Measurements from ENCODE around the gene PTPRCAP.
A peak's percentile ranks its signal among the peaks of the same experiment; 100 is the strongest.
"Not testable (repeated sequence)": the region's sequence is repeated elsewhere in the genome, so short reads cannot be mapped to it uniquely, and the experiment has no call there.

Gene PTPRCAP

DNA sequence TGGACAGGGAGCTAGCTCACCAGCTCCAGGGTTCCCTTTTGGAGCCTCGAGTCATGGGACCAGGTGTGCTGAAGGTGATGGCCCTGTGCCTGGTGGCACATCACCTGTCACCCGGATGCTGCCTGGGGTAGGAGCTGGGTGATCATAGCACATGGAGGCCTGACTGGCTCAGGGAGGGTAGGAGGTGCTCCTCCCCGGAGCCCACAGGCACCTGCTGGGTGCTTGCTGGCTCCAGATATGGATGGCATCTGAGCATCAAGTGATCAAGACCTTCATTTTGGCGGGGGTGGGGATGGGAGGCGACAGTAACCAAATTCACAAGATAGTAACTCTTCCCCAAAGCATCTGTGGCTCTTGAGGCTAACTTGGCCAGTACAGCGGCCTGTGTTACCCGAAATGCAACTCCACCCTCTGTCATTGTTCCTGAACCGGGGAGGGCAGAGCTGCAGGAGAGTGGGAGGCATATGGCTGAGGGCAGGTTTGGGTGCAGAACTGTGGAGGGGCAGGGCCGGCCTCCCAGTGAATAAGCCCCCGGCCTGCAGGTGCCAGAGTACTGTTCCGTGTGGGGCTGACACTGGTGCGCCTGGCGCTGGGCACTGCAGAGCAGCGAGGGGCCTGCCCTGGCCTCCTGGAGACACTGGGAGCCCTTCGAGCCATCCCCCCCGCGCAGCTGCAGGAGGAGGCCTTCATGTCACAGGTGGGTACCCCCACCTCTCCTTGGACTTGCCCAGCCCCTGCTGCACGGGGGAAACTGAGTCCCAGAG is 28.9 kb downstream of the PTPRCAP start:
- DNase-seq, result no peak

DNA sequence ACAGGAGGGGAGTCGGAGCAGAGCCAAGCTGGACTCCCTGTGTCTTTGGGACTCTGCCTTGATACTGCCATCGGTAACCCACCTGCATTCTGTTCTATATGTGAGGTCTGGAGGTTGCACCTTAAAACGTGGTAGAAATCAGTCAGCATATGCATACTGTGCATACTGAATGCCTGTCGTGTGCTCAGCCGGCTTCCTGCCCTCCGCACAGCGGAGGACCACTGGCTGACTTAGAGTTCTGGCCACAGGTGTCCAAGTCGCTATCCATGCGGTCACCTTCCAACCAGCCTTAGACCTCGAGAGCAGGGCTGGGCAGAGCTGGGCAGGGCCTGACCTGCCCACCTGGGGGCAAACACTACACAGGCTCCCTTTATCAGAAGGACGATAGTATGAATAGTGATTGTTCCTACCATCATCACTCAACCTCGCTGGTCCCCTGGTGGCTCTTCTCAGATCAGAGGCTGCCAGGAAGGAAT is 29.8 kb downstream of the PTPRCAP start:
- DNase-seq, result no peak

DNA sequence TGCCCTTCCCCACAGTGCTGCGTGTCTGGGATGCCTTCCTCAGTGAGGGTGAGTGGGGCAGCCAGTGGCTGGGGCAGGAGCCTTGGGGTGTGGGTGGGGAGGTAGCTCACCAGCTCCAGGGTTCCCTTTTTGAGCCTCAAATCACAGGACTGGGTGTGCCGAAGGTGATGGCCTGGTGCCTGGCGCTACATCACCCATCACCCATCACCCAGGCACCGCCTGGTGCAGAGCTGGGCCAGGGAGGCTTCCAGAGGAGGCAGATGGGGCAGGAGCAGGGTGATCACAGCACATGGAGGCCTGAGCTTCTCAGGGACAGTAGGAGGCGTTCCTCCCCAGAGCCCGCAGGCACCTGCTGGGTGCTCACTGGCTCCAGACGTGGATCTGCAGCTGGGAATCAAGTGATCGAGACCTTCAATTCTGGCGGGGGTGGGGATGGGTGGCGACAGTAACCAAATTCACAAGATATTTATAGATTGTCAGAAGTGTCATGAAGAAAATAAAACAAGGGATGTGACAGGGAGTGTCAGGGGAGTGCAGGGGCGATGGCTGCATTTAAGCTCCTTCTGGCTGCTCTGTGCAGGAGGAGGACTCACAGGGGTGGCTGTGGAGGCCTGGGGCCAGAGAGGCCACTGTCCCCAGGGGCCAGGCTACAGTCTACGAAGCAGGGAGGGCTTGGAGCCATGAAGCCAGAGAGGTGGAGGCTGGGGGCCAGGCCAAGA is 30.4 kb downstream of the PTPRCAP start:
- DNase-seq, result no peak

DNA sequence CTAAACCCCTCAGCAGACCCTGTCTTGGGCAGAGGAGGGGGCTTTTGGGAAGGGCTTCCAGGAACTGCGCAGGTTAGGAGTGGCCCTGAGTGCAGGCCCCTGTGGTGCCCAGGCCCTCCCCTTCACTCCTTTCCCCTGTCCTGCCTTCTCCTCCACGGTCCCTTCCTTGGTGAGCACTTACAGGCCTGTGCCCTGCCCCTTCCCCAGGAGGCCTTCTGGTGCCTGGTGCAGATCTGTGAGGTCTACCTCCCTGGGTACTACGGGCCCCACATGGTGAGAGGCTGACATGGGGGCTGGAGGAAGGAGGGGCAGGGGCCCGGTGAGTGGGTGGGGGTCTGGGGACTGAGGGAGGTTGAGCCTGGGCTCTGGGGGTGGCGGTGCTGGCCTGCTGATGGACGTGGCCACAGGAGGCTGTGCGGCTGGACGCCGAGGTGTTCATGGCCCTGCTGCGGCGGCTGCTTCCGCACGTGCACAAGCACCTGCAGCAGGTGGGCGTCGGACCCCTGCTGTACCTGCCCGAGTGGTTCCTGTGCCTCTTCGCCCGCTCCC is 31.0 kb downstream of the PTPRCAP start:
- DNase-seq, result no peak

DNA sequence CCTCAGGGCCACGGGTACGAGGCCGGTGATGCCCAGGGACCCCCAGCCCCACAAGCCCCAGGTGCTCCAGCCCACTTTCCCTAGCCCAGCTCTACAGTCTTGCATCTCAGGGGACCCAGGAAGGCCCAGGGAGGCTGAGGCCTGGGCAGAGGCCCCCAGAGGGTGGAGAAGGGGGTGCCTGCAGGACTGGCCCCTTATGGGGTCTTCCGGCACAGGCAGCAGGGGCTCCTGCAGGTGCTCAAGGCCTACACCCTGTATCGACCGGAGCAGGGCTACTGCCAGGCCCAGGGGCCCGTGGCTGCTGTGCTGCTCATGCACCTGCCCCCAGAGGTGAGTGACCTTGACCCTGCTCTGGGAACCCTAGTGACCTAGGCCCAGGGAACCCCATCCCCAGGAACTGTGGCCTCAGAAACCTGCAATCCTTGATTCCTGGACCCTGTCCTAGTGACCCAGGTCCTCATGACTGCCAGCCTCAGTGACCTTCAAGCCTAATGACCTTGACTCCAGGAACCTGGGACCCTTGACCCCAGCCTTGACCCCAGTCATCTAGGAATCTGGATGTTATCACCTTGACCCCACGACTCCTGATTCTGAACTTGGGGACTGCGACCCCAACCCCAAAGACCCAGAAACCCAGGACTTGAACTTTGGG is 31.7 kb downstream of the PTPRCAP start:
- DNase-seq, result no peak

DNA sequence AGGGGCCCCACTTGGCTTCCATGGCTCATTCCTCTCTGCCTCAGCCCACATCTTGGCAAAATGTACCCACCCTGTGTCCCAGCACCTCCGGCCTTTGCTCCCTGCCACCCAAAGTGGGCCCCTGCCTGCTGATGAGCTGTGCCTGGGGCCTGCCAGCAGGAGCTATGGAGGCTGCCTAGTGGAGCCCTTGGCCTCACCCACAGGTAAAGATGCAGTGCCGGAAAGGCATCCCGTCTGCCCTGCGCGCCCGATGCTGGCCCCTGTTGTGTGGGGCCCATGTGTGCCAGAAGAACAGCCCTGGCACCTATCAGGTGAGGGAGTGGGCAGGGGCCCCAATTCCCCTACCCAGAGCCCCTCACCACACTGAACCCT is 32.3 kb downstream of the PTPRCAP start:
- DNase-seq, result no peak

DNA sequence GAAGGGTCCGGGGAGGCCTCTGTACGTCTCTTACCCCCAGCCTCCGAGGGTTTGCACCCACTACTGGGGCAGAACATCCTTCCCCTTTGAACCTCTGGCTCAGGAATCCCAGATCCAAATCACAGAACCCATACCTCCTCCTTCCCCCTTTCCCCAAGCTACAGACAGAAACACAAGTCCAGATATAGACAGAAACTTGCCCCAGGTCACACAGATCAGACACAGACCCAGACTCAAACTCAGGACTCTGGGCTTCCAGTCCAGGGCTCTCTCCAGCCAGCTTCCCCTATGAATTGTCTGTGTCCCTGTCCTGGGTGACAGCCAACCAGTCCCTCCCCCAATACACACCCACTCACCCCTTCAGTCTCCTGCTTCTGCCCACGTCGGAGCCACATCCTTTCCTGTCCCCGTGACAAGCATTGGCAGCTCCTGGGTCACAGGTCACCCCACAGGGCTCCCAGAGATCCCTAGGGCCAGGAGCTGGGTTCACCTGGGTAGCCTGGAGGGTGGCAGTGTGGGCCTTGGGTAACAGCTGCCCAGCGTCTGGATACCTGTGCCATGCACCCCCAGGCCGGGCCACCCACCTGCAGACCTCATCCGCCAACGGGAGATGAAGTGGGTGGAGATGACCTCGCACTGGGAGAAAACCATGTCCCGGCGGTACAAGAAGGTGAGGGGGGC is 32.8 kb downstream of the PTPRCAP start:
- no peak for DNase-seq

DNA sequence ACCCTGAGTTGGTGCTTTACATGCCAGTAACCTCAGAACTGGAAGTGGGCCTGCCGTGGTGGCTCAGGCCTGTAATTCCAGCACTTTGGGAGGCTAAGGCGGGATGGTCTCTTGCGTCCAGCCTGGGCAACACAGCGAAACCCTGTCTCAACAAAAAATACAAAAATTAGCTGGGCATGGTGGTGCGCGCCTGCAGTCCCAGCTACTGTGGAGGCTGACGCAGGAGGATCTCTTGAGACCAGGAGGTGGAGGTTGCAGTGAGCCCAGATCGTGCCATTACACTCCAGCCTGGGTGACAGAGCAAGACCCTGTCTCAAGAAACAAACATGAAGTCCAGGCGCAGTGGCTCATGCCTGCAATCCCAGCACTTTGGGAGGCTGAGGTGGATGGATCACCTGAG is 34.4 kb downstream of the PTPRCAP start:
- not testable (repeated sequence) for DNase-seq

DNA sequence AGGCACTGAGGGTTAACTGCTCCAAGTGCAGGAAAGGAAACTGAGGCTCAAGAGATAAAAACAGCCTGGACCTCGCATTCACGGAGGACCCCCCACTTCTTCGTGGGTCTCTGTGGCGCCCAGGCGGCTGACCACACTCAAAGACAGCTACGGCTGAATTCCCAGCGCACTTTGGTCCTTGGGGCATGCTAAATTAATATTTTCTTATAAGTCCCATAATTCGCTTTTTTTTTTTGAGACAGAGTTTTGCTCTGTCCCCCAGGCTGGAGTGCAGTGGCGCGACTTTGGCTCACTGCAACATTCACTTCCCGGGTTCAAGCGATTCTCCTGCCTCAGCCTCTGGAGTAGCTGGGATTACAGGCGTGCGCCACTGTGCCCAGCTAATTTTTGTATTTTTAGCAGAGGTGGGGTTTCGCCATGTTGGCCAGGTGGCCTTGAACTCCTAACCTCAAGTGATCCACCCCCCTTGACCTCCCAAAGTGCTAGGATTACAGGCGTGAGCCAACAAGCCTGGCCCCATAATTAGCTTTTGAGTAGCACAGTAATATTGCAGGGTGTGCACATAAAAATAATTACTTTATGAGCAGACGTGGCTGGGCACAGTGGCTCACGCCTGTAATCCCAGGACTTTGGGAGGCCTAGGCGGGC is 35.2 kb downstream of the PTPRCAP start:
- DNase-seq, result not testable (repeated sequence)

DNA sequence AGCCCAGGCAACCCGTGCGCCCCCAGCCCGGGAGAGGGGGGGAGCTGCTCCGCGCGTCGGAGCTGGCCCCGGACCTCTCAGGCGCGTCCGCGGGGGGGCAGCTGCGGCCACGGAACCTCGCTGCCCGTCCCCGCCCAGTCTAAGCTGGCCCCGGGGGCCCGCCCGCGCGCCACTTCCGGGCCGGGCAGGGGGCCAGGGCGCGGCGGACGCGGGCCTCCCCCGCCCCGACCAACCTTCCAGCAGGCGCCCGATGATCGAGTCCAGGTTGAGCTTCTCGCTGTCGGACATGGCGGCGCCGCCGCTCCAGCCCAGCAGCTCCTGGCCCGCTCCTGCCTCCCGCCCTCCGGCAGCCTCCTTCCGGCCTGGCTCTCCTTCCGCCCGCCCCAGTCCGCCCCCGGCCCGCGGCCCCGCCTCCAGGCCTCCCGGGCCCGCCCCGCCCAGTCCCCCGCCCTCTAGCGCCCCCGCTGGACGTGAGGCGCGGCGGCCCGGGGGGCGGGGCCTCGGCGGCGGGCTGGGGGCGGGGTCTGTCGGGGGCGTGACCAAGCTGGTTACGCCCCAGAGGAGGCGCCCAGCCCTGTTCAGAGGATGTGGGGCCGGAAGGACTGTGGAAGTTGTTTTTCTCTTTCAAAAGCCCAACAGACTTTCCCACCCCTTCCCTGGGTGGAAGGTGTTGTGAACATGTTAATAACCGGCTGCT is 35.8 kb downstream of the PTPRCAP start, which contains the start of gene PPP1CA:
Gene PPP1CA (minus strand): TSS at position 364 of the 697 bp plus-strand sequence. CDS start 76 bp downstream, at position 288.
- peak; percentile 81 to 88 for DNase-seq

DNA sequence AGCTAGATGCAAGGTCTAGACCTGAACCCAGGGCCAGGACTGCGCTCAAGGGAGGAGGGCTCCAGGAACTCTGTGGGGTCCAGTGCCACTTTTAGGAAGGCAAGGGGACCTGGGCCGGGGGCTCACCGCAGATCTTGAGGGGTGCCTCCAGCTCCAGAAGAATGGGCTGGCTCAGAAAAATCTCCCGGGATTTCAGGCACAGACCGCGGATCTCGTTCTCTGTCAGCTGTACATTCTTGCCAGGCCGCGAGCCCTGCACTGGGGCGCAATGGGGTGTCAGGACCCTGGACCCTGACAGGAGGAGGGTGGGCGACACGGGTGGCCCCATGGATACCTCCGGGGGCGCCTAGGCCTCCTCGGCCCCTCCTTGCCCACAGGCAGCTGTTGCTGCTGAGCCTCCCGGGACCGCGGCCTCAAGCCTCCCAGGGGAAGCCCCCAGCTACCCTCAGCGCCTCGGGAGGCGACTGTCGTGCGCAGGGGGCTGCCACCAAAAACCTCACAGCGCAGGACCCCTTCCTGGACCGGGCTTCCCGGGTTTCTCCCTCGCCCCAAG is 36.5 kb downstream of the PTPRCAP start:
- no peak for DNase-seq

DNA sequence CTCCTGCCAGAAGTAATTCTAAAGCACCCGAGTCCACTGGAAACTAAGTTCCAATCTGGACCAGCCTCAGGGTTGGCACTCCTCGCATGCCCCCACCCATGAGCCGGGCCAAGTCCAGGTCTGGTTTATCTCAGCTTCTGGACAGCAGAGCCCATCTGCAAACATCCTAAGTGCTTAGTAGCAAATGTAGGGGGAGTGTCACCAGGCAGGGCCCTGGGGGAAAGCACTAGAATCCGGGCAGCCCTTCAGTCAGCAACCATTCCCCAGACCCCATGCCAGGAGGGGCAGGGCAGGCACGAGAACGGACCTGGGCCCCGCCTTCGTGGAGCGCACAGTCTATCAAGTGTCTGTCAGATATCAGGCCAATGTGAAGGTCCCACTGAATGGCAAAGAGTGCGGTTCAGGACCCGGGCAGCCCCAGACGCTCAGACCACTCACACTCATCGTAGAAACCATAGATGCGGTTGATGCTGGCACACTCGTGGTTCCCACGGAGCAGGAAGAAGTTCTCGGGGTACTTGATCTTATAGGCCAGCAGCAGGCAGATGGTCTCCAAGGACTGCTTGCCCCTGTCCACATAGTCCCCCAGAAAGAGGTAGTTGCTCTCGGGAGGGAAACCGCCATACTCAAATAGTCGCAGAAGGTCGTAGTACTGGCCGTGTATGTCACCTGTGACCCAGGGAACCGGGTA is 37.1 kb downstream of the PTPRCAP start:
- DNase-seq, result no peak

DNA sequence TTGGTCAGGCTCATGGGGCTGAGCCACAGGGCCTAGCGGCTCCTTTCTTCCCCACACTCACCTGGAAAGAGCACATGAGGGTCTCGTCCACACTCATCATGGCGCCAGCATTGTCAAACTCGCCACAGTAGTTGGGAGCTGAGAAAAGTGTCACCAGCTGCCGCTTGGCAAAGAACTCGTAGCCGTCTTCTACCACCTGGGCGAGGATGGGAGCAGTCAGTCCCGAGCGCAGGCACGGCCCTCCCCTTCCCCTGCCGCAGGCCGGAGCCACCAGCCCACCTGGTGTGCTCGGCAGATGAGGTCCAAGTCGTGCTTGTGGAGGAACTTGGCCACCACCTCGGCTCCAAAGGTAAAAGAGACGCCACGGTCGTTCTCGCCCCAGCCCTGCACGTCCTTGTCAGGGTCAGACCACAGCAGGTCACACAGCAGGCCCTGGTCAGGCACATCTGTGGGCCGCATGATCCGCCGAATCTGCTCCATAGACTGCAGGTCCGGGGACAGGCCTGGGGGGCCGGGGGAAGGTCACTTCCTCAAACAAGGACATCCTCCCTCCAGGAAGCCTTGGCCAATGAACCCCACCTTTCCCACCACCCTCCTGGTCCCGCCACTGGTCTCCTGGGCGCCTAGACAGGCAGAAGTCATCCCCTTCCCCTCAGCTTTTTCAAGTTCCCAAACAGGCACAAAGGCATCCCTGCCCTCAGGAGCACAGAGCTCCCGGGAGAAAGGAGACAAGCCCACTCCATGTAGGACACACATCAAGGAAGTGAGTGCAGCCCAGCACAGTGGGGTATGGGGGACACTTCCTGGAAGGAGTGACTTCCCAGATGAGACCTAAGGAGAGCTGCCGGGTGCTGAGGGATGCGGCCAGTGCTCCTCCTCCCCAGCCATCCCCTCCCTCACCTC is 38.6 kb downstream of the PTPRCAP start:
- DNase-seq, result no peak

DNA sequence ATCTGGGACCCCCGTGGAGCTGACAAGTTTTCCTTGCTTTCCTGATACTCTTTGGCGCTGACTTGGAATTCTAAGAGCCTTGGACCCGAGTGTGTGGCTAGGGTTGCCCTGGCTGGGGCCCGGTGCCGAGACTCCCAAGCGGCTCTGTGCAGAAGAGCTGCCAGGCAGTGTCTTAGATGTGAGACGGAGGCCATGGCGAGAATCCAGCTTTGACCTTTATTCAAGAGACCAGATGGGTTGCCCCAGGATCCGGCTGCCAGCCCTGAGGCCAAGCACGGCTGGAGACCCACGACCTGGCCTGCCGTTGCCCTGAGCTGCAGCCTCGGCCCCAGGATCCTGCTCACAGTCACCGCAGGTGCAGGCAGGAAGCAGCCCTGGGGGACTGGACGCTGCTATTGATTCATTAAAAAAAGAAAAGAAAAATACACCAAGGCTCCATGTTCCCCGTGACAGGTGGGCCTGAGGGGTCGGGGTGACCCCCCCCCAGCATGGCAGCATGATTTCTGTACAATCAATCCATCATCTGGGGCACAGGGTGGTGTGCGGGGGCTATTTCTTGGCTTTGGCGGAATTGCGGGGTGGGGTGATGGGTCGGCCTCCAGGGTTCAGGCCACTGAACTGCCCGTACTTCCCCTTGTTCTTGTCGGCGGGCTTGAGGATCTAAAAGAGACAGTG is 39.4 kb downstream of the PTPRCAP start:
- no peak for DNase-seq

DNA sequence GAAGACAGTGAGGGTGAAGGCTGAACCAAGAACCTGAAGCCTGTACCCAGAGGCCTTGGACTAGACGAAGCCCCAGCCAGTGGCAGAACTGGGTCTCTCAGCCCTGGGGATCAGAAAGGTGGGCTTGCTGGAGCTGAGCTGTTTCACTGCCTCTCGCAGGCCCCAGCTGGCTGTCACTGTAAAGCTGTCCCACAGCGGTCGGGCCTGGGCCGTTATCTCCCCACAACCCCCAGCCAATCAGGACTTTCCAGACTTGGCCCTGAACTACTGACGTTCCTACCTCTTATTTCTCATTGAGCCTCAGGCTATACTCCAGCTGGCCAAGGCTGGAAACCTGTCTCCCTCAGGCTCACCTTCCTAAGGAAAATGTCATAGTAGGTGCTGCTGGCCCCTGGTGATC is 39.9 kb downstream of the PTPRCAP start:
- no peak for DNase-seq

DNA sequence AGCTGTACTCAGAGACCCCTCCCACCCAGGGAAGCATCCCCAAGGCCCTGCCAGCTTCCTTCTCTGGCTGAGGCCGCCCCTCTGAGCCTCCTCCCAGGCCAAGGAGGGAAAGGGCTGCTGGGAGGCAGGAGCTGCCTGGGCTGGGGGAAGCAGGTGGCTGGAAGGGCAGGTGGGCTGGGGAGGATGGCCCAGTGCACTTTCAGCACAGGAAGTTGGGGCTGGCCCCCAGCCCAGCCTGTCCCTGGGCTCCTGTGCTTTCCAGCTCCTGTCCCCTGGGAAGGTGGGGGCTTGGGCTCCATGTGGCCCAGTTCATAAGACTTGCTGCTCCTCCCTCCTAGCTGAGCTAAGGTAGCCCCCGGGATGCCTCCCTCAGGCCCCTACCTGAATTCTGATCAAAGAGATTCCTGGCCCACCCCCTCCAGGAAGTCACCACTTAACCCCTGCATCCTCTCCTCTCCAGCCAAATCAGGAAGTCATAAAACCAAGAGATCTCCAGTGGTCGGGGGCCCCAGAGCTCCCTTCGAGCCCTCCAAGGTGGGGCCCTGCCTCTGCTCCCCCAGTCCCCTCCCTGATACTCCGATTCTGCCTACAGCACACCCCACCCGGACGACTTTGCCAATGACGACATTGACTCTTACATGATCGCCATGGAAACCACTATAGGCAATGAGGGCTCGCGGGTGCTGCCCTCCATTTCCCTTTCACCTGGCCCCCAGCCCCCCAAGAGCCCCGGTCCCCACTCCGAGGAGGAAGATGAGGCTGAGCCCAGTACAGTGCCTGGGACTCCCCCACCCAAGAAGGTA is 40.7 kb downstream of the PTPRCAP start:
- no peak for DNase-seq

DNA sequence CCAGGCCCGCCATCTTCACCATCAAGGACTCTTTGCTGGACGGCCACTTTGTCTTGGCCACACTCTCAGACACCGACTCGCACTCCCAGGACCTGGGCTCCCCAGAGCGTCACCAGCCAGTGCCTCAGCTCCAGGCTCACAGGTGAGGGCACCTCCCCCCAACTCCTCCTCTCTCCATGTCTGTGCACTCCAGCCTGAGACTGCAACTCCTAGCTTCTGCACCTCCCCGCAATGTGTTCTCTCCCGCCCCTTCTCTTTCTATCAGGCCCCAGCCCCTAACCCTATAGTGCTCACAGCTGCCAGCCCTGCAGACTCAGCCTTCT is 41.3 kb downstream of the PTPRCAP start:
- no peak for DNase-seq

DNA sequence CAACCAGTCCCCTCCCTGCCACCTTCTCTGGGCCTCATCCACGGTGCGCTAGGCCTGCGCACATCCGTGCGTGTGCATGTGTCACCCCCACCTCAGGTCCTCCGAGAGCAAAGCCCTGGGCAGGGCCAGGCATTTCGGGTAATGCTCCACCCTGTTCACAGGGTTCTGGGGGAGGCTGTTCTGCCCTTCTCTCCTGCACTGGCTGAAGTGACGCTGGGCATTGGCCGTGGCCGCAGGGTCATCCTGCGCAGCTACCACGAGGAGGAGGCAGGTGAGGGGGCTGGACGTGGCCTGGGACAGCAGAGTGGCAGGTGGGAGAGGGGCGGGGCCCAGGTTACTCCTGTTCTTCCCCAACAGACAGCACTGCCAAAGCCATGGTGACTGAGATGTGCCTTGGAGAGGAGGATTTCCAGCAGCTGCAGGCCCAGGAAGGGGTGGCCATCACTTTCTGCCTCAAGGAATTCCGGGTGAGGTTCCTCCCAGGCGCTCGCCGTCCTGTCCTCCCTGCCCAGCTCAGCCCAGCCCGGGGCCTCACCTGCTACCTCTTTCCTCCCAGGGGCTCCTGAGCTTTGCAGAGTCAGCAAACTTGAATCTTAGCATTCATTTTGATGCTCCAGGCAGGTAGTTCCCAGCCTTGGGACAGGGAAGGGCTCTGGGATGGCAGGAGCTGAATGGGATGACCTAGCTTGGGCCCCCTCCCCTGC is 41.8 kb downstream of the PTPRCAP start:
- no peak for DNase-seq

Data from bone marrow (tissue), 2 donors.